GM19043 (cell line): Measurements from ENCODE around the gene GRM5.

ENCODE experiments used
- ATAC-seq: cut with Tn5 transposase; IDR thresholded peaks from one replicate; pipeline ENCODE4 v1.9.1; 2021; ENCODE audit warnings: low read depth; ENCODE audit not compliant: unreplicated experiment

The GRM5 gene

DNA sequence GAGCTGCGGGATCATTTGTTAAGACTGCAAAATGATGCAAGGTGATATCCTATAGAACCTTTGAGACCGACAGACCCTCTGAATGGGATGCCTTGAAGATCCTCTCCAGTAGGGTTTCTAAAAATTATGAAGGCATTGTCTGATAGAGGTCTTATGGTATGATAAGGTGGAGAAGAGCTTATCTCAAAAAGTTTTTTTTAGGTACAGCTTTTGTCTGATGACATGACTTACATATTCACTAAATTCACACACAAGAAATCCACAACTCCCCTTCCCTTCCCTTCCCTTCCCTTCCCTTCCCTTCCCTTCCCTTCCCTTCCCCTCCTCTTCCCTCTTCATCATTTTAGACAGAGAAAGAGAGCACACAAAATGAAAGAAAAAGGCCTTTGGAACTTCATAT, 609.8 kb downstream of the GRM5 start:
- ATAC-seq = no peak

- no peak for ATAC-seq
Measured at GRCh38 chr11:88454881-88455280, 610.9 kb downstream of the GRM5 start.
